Natural killer cell (primary cell): ENCODE measurements around the gene MBD1. TPM values are rescaled to one million over a fixed set of nuclear protein-coding genes. Genes with fewer than 3 reads are reported as not detected.

Experiments used
- ATAC-seq, 3 donors: fragments of 150-1000 bp in 2 of 3; fragments of 200-7000 bp in 1 of 3; cut with Tn5 transposase; 1 replicate in 1 of 3; 2 replicates in 2 of 3; pipeline ENCODE4 v1.10.0; 2021; ENCODE audit warnings: mild to moderate bottlenecking in 2 of 3, moderate library complexity in 2 of 3
- DNase-seq, 2 donors: peaks; one replicate each; pipeline versions ENCODE4 v3.0.0 to v3.0.0-alpha.2; 2013 to 2021; ENCODE audit warnings: mixed read lengths in 1 of 2
- H3K27ac ChIP-seq: one replicate; pipeline ENCODE4 v1.5.1; 2013; ENCODE audit warnings: mild to moderate bottlenecking, low read length
- H3K27me3 ChIP-seq: one replicate; pipeline ENCODE4 v1.6.1; 2013; ENCODE audit warnings: low read length; ENCODE audit not compliant: control insufficient read depth, insufficient read depth
- H3K36me3 ChIP-seq: one replicate; pipeline ENCODE4 v1.6.1; 2013; ENCODE audit warnings: low read length; ENCODE audit not compliant: control insufficient read depth, insufficient read depth
- H3K4me1 ChIP-seq: one replicate; pipeline ENCODE4 v1.6.1; 2013; ENCODE audit warnings: low read length; ENCODE audit not compliant: control insufficient read depth, insufficient read depth
- H3K4me3 ChIP-seq: one replicate; pipeline ENCODE4 v1.5.1; 2013; ENCODE audit warnings: low read length
- H3K9me3 ChIP-seq: one replicate; pipeline ENCODE4 v1.6.1; 2013; ENCODE audit warnings: low read length; ENCODE audit not compliant: control insufficient read depth, insufficient read depth
- H3K27ac Mint-ChIP-seq, 2 donors: one replicate each; pipeline ENCODE4 v1.8.0; 2022; ENCODE audit warnings: mild to moderate bottlenecking in 2 of 2, mixed read lengths in 2 of 2, moderate library complexity in 1 of 2
- H3K27me3 Mint-ChIP-seq, 2 donors: one replicate each; pipeline ENCODE4 v1.8.0; 2022; ENCODE audit warnings: low read depth in 2 of 2, mixed read lengths in 2 of 2
- H3K36me3 Mint-ChIP-seq: one replicate; pipeline ENCODE4 v1.8.0; 2022; ENCODE audit warnings: mixed read lengths
- H3K4me1 Mint-ChIP-seq, 2 donors: one replicate each; pipeline ENCODE4 v1.8.0; 2022; ENCODE audit warnings: mixed read lengths in 2 of 2
- H3K4me3 Mint-ChIP-seq: one replicate; pipeline ENCODE4 v1.8.0; 2022; ENCODE audit warnings: mild to moderate bottlenecking, moderate library complexity, mixed read lengths
- H3K9me3 Mint-ChIP-seq, 2 donors: one replicate each; pipeline ENCODE4 v1.8.0; 2022; ENCODE audit warnings: mixed read lengths in 2 of 2
- CTCF ChIP-seq: fragments of 200-600 bp; IDR thresholded peaks from one replicate; pipeline ENCODE4 v1.8.0; 2022; ENCODE audit warnings: antibody characterized with exemption
- WGBS: methylation state at CpG from one replicate; pipeline ENCODE4 v1.1.7; 2013; ENCODE audit warnings: missing lambda C conversion rate; ENCODE audit not compliant: insufficient coverage; 5-methylcytosine and 5-hydroxymethylcytosine counted together
- intact Hi-C: fragments of 100-400 bp; cut with micrococcal nuclease; formaldehyde crosslinking; loops from one replicate; pipeline ENCODE4 v1.14.2; 2022
- total RNA-seq, 4 donors: library from RNA; stranded (reverse); fragments of 120-200 nt in 1 of 4; gene quantifications; one replicate each; pipeline versions ENCODE4 v1.2.3 to v1.2.4, GENCODE V29; 2013 to 2022

Gene MBD1
- total RNA-seq, 3 donors from 2014 or later (not counting 1 experiment from before 2014, with no cell fraction given), result 106 to 113 (median 111) TPM

- no peaks in the 10 kb centered on the region for H3K9me3 Mint-ChIP-seq
- H3K27ac ChIP-seq, result peak within 1 kb of the TSS; percentile 75
- peak within 1 kb of the TSS; percentile 89 to 93 for H3K27ac Mint-ChIP-seq
- H3K4me1 ChIP-seq, result peaks cover 28% of the 10 kb centered on the region
- no peaks in the 10 kb centered on the region for H3K9me3 ChIP-seq
- peaks cover 14% of the 10 kb centered on the region for H3K36me3 ChIP-seq
- peak; percentile 83 to 89 for DNase-seq
- no peak for TF ChIP-seq CTCF
- H3K27me3 Mint-ChIP-seq, result peaks cover 3 to 7% of the 10 kb centered on the region in 2 donors
- no peaks in the 10 kb centered on the region for H3K27me3 ChIP-seq
- peak within 1 kb of the TSS; percentile 91 for H3K4me3 Mint-ChIP-seq
- 0% methylated on average over 37 of the region's 37 CpGs for WGBS
- ATAC-seq, result peak; percentile 88 to 94 (median 89)
- H3K36me3 Mint-ChIP-seq, result no peaks in the 10 kb centered on the region
- intact Hi-C loops, result loop anchor here (1.0 to 5.0 kb wide), 4 partner anchors 15 to 91 kb away; partner anchors contain the start of genes CXXC1 and MBD1
- peak within 1 kb of the TSS; percentile 53 for H3K4me3 ChIP-seq
- H3K4me1 Mint-ChIP-seq, result peaks cover 21 to 27% of the 10 kb centered on the region in 2 donors
Measured at GRCh38 chr18:50266248-50266704, 15.0 kb downstream of the MBD1 start, which contains the start of gene CFAP53. Gene CFAP53 (minus strand): TSS chr18:50266495. CDS start chr18:50266404, 91 bp downstream.

- no peaks in the 10 kb centered on the region for H3K36me3 ChIP-seq
- H3K4me1 ChIP-seq, result peaks cover 20% of the 10 kb centered on the region
- ATAC-seq (no peak), DNase-seq (no peak)
- peaks cover 8 to 20% of the 10 kb centered on the region in 2 donors for H3K27me3 Mint-ChIP-seq
- H3K27ac ChIP-seq, result no peak overlapping the region
- no peak overlapping the region for H3K4me3 Mint-ChIP-seq
- H3K4me3 ChIP-seq, result no peak overlapping the region
- no peaks in the 10 kb centered on the region for H3K27me3 ChIP-seq
- H3K36me3 Mint-ChIP-seq, result no peaks in the 10 kb centered on the region
- intact Hi-C loops, result no loop called here
- no peak overlapping the region for H3K27ac Mint-ChIP-seq
- H3K4me1 Mint-ChIP-seq, result peaks cover 19 to 21% of the 10 kb centered on the region in 2 donors
- H3K9me3 Mint-ChIP-seq, result no peaks in the 10 kb centered on the region
- no peak for TF ChIP-seq CTCF
- H3K9me3 ChIP-seq, result no peaks in the 10 kb centered on the region
Measured at GRCh38 chr18:50262977-50263376, 18.3 kb downstream of the MBD1 start.

GRCh38 chr18:50250935-50251334 lies 30.4 kb downstream of the MBD1 start:
- 91% methylated on average over 3 of the region's 3 CpGs for WGBS
- no peak for TF ChIP-seq CTCF
- no peaks in the 10 kb centered on the region for H3K9me3 Mint-ChIP-seq
- no peaks in the 10 kb centered on the region for H3K36me3 Mint-ChIP-seq
- H3K4me1 Mint-ChIP-seq, result no peaks in the 10 kb centered on the region
- ATAC-seq, result no peak
- peaks cover 2 to 8% of the 10 kb centered on the region in 2 donors for H3K27me3 Mint-ChIP-seq
- Histone ChIP-seq H3K27ac (no peak overlapping the region), H3K9me3 (no peaks in the 10 kb centered on the region), H3K36me3 (no peaks in the 10 kb centered on the region), H3K4me3 (no peak overlapping the region), H3K27me3 (no peaks in the 10 kb centered on the region), H3K4me1 (no peaks in the 10 kb centered on the region)
- no peak overlapping the region for H3K4me3 Mint-ChIP-seq
- DNase-seq, result no peak
- no peak overlapping the region for H3K27ac Mint-ChIP-seq
- intact Hi-C loops, result no loop called here

- intact Hi-C loops, result no loop called here
- no peak for ATAC-seq
Measured at GRCh38 chr18:50249576-50249975, 31.7 kb downstream of the MBD1 start.

More at GRCh38 chr18:50249576-50249975, 31.7 kb downstream of the MBD1 start:
- Histone ChIP-seq H3K27me3 (no peaks in the 10 kb centered on the region), H3K27ac (no peak overlapping the region), H3K36me3 (no peaks in the 10 kb centered on the region), H3K4me1 (no peaks in the 10 kb centered on the region), H3K4me3 (no peak overlapping the region), H3K9me3 (no peaks in the 10 kb centered on the region)
- no peaks in the 10 kb centered on the region for H3K4me1 Mint-ChIP-seq
- DNase-seq, result no peak
- TF ChIP-seq CTCF, result no peak
- no peaks in the 10 kb centered on the region for H3K36me3 Mint-ChIP-seq
- peaks cover 0 to 8% of the 10 kb centered on the region in 2 donors for H3K27me3 Mint-ChIP-seq
- no peak overlapping the region for H3K4me3 Mint-ChIP-seq
- H3K9me3 Mint-ChIP-seq, result no peaks in the 10 kb centered on the region
- no peak overlapping the region for H3K27ac Mint-ChIP-seq
